ENCODE results near the gene ASAP3. TPM values are rescaled to one million over a fixed set of nuclear protein-coding genes. Genes with fewer than 3 reads are reported as not detected.

ASAP3 gene
- total and polyA plus RNA-seq, 9 of the 15 experiments (the other 6 are each of a cell fraction or from before 2014, with no cell fraction given): 1.7 to 31.2 (median 17.4) TPM

- TF ChIP-seq ATF3 (IDR thresholded peaks at IDR 0.05): peak; percentile 95
- 0 out of 2 replicates have a peak, but pooled peaks have one; percentile 46 for TF ChIP-seq ATF3 (CRISPR knock-in tag; conservative IDR thresholded peaks at IDR 0.05)
- no peak for TF ChIP-seq U2AF2 (optimal IDR thresholded peaks at IDR 0.05; ENCODE audit: low read depth, low read length)
- TF ChIP-seq NR3C1 (CRISPR knock-in tag; IDR thresholded peaks at IDR 0.05): no peak
- TF ChIP-seq OTX1 (CRISPR knock-in tag; IDR thresholded peaks at IDR 0.05): no peak
- TF ChIP-seq CCNT2 (IDR thresholded peaks at IDR 0.05; ENCODE audit: borderline replicate concordance, extremely low read depth, insufficient read length, low read depth, low read length): no peak
- no peak for TF ChIP-seq HNRNPLL (IDR thresholded peaks at IDR 0.05; ENCODE audit: low read depth, low read length, poor library complexity, severe bottlenecking)
- TF ChIP-seq RNF2 (IDR thresholded peaks at IDR 0.05): peak; percentile 77; the same call in 1 of the 2 replicates
- TF ChIP-seq UBTF (IDR thresholded peaks at IDR 0.05; ENCODE audit: borderline replicate concordance in 1 of 2, low read depth in 2 of 2, low read length in 2 of 2): peak in 1 of 2 experiments; percentile 65; a peak in 1 of 4 replicates
- TF ChIP-seq ZNF24 (IDR thresholded peaks at IDR 0.05): peak; percentile 24; the same call in 1 of the 2 replicates
- TF ChIP-seq TCFL5 (CRISPR knock-in tag; conservative IDR thresholded peaks at IDR 0.05): no peak
- no peak for TF ChIP-seq ELK1 (CRISPR knock-in tag; IDR thresholded peaks at IDR 0.05)
- TF ChIP-seq ATF7 (IDR thresholded peaks at IDR 0.05): peak; percentile 96
- no peak for TF ChIP-seq PTRF (tag; IDR thresholded peaks at IDR 0.05)
- TF ChIP-seq FOXO4 (CRISPR knock-in tag; IDR thresholded peaks at IDR 0.05): no peak
- no peak for TF ChIP-seq ZBTB12 (CRISPR knock-in tag; IDR thresholded peaks at IDR 0.05)
- TF ChIP-seq PRPF4 (IDR thresholded peaks at IDR 0.05; ENCODE audit: insufficient read depth, low read depth, low read length, poor library complexity, severe bottlenecking): no peak
- no peak for TF ChIP-seq TEAD2 (tag; IDR thresholded peaks at IDR 0.05)
- TF ChIP-seq EZH2 (IDR thresholded peaks at IDR 0.05; ENCODE audit: borderline replicate concordance, low read depth, low read length): no peak
- no peak for TF ChIP-seq ATF1 (CRISPR knock-in tag; IDR thresholded peaks at IDR 0.05)
- peak; percentile 89 for TF ChIP-seq ATF1 (tag; IDR thresholded peaks at IDR 0.05)
- no peak for TF ChIP-seq ZNF76 (CRISPR knock-in tag; IDR thresholded peaks at IDR 0.05; ENCODE audit: borderline replicate concordance)
Observed at GRCh38 chr1:23478896-23479665, 4.9 kb downstream of the ASAP3 start (continued).
